ENCODE measurements around the gene CBY1. TPM values are rescaled to one million over a fixed set of nuclear protein-coding genes. Genes with fewer than 3 reads are reported as not detected.

Gene CBY1
- total and polyA plus RNA-seq, 9 of the 15 experiments (the other 6 are each of a cell fraction or from before 2014, with no cell fraction given): 5.7 to 19.7 (median 10.8) TPM

GRCh38 chr22:38713921-38714320, 57.5 kb downstream of the CBY1 start:
- CTCF ChIA-PET (ENCODE audit: low intra/inter-chr PET ratio): no interaction called here
- Histone ChIP-seq H3K9ac (ENCODE audit: insufficient read depth in 1 of 2, low read depth in 2 of 2, low read length in 2 of 2) (peak overlapping the region; percentile 7 to 26; a peak in 2 of 4 replicates), H3K27ac (ENCODE audit: extremely low read depth, low read depth, low read length) (peak overlapping the region; percentile 56; the same call in 2 of the 3 replicates), H3K36me3 (ENCODE audit: control insufficient read depth, insufficient read depth, low read length) (peaks cover 68% of the 10 kb centered on the region; the same call in 2 of the 3 replicates), H3K4me1 (replicated peaks in 1 of 2; ENCODE audit: control insufficient read depth in 2 of 2, insufficient read depth in 2 of 2, low read length in 2 of 2) (peaks cover 49 to 50% of the 10 kb centered on the region in 2 experiments; a peak in 4 of 5 replicates), H4K20me1 (replicated peaks; ENCODE audit: control insufficient read depth, insufficient read depth, low read length) (peaks cover 51% of the 10 kb centered on the region), H3K79me2 (ENCODE audit: control insufficient read depth, insufficient read depth, low read length) (peaks cover 76% of the 10 kb centered on the region), H3K4me2 (ENCODE audit: insufficient read depth, low read length) (peak overlapping the region; percentile 39), H3K9me1 (ENCODE audit: control insufficient read depth, insufficient read depth, low read length) (peaks cover 3% of the 10 kb centered on the region), H3K4me3 (no peak overlapping the region), H3K27me3 (ENCODE audit: control insufficient read depth in 2 of 2, insufficient read depth in 2 of 2, low read length in 2 of 2) (no peaks in the 10 kb centered on the region), H3K9me3 (replicated peaks; ENCODE audit: control insufficient read depth, insufficient read depth, low read depth, low read length) (no peaks in the 10 kb centered on the region), H2AFZ (ENCODE audit: low read depth, low read length) (no peak overlapping the region)
- 37% methylated on average over 8 of the region's 8 CpGs for WGBS (ENCODE audit: insufficient coverage, low coverage, missing lambda C conversion rate)
- ATAC-seq (peak; percentile 67), DNase-seq (ENCODE audit: extremely low read depth in 1 of 4, low spot score in 3 of 4) (peak in 2 of 4 experiments; percentile 30 to 59), FAIRE-seq (no peak)
- no TSS peak for BruUV-seq (replicated peaks)
- in situ Hi-C loops (cut with MboI) (no loop called here), intact Hi-C loops (cut with micrococcal nuclease) (no loop called here)
- POLR2A ChIA-PET: interaction anchor here (1.4 to 1.7 kb wide), 3 partner anchors 8 to 32 kb away, joined by 4 to 8 read pairs (median 6); partner anchors contain the start of genes GTPBP1 and TOMM22
- TF ChIP-seq TOE1 (IDR thresholded peaks at IDR 0.05; ENCODE audit: borderline replicate concordance) (0 out of 2 replicates have a peak, but pooled peaks have one; percentile 21), TOE1 (CRISPR knock-in tag; IDR thresholded peaks at IDR 0.05; ENCODE audit: borderline replicate concordance, low read depth) (no peak), SPI1 (IDR thresholded peaks at IDR 0.05; ENCODE audit: borderline replicate concordance, low read depth, low read length) (0 out of 2 replicates have a peak, but pooled peaks have one; percentile 22), MYC (IDR thresholded peaks at IDR 0.05; ENCODE audit: low read depth, low read length) (no peak), MYC (CRISPR knock-in tag; IDR thresholded peaks at IDR 0.05; ENCODE audit: borderline replicate concordance, low read depth) (no peak), BRD4 (IDR thresholded peaks at IDR 0.05) (no peak), CTBP1 (IDR thresholded peaks at IDR 0.05; ENCODE audit: borderline replicate concordance) (no peak), CSDE1 (IDR thresholded peaks at IDR 0.05) (no peak), ZBTB11 (CRISPR knock-in tag; IDR thresholded peaks at IDR 0.05) (0 out of 6 replicates have a peak, but pooled peaks of 1 of the 3 experiments have one; percentile 18), ZNF695 (CRISPR knock-in tag; IDR thresholded peaks at IDR 0.05) (no peak), RAD51 (IDR thresholded peaks at IDR 0.05; ENCODE audit: borderline replicate concordance, low read depth) (peak; percentile 24; the same call in 1 of the 2 replicates), USF1 (CRISPR knock-in tag; IDR thresholded peaks at IDR 0.05) (0 out of 2 replicates have a peak, but pooled peaks have one; percentile 12)
